NCI-H1092 treated with DMSO at 0.1 percent for 48 hours (cell line): ENCODE measurements around the gene ZBTB21.
"Not testable (repeated sequence)": the region's sequence is repeated elsewhere in the genome, so short reads cannot be mapped to it uniquely, and the experiment has no call there.

Experiments
- DNase-seq: peaks from one replicate; lab custom pipeline; 2025; lab: John Stamatoyannopoulos, UW

ZBTB21 gene

GRCh38 chr21:41966872-41967621, 43.1 kb downstream of the ZBTB21 start:
- no peak for DNase-seq

GRCh38 chr21:41966041-41966833, 43.9 kb downstream of the ZBTB21 start:
- no peak for DNase-seq

- DNase-seq = no peak
These were observed 44.6 kb downstream of the ZBTB21 start for GRCh38 chr21:41965461-41966013.

- DNase-seq = peak; percentile 14
These were observed 45.1 kb downstream of the ZBTB21 start for GRCh38 chr21:41965045-41965444.

- no peak for DNase-seq
These were observed 46.0 kb downstream of the ZBTB21 start for GRCh38 chr21:41964171-41964570.

- no peak for DNase-seq
These were observed 47.7 kb downstream of the ZBTB21 start for GRCh38 chr21:41962425-41962966.

- no peak for DNase-seq
These were observed 48.4 kb downstream of the ZBTB21 start for GRCh38 chr21:41961753-41962152.

GRCh38 chr21:41961282-41961701, 48.9 kb downstream of the ZBTB21 start:
- no peak for DNase-seq

- DNase-seq = no peak
These were observed 49.8 kb downstream of the ZBTB21 start for GRCh38 chr21:41960386-41960785.

GRCh38 chr21:41959697-41960096, 50.5 kb downstream of the ZBTB21 start:
- DNase-seq = not testable (repeated sequence)

GRCh38 chr21:41958886-41959563, 51.1 kb downstream of the ZBTB21 start:
- DNase-seq = no peak

- DNase-seq = peak; percentile 61
These were observed 52.0 kb downstream of the ZBTB21 start for GRCh38 chr21:41957991-41958766.

- DNase-seq = no peak
These were observed 53.0 kb downstream of the ZBTB21 start for GRCh38 chr21:41956926-41957729.

GRCh38 chr21:41955516-41955915, 54.6 kb downstream of the ZBTB21 start:
- no peak for DNase-seq

- no peak for DNase-seq
These were observed 55.3 kb downstream of the ZBTB21 start for GRCh38 chr21:41954654-41955499.

- DNase-seq = no peak
These were observed 56.1 kb downstream of the ZBTB21 start, which contains the start of gene C2CD2 for GRCh38 chr21:41953831-41954653. TSS of gene C2CD2 (minus strand) at chr21:41954018. CDS start at chr21:41953648, 370 bp downstream.

- DNase-seq = no peak
These were observed 56.8 kb downstream of the ZBTB21 start for GRCh38 chr21:41953249-41953830.
